PC-9 (cell line): Measurements from ENCODE around the gene ARFGAP1.

ENCODE experiments used
- CTCF ChIP-seq: fragments of 200-600 bp; sonication (generic); conservative IDR thresholded peaks from 2 replicates; pipeline ENCODE4 v1.6.1; 2017; ENCODE audit warnings: mixed run types, antibody characterized with exemption, mild to moderate bottlenecking, moderate library complexity
- EZH2 ChIP-seq: fragments of 200-600 bp; sonication (generic); IDR thresholded peaks from 2 replicates; pipeline ENCODE4 v1.8.0; 2017; ENCODE audit warnings: antibody characterized with exemption, low read depth

GRCh38 chr20:63317601-63318291 is 45.1 kb downstream of the ARFGAP1 start:
- TF ChIP-seq CTCF (no peak), EZH2 (no peak)
